Lower leg skin (tissue), 4 donors: Measurements from ENCODE around the gene RIC8A. TPM values are rescaled to one million over a fixed set of nuclear protein-coding genes. Genes with fewer than 3 reads are reported as not detected.

Source experiments
- DNase-seq, 2 donors: peaks; one replicate each; pipeline ENCODE4 v3.0.0-alpha.2; 2019; ENCODE audit warnings: low spot score in 2 of 2
- H3K4me3 ChIP-seq: fragments of 200-600 bp; sonication (generic); 2 replicates; pipeline ENCODE4 v1.5.1; 2017; ENCODE audit warnings: mild to moderate bottlenecking, low read depth; ENCODE audit not compliant: poor library complexity, severe bottlenecking
- POLR2A ChIP-seq, 2 donors: fragments of 450-650 bp; IDR thresholded peaks; one replicate each; pipeline ENCODE4 v1.6.1; 2016 to 2017; ENCODE audit warnings: antibody characterized with exemption in 2 of 2, mild to moderate bottlenecking in 1 of 2, moderate library complexity in 1 of 2
- WGBS, 2 donors: methylation state at CpG; one replicate each; pipeline ENCODE4 v1.1.5; 2018; 5-methylcytosine and 5-hydroxymethylcytosine counted together
- intact Hi-C: fragments of 100-400 bp; cut with DNase I; formaldehyde crosslinking; loops from one replicate; pipeline ENCODE4 v1.15.0; 2023; ENCODE audit warnings: low total_unique reads
- total RNA-seq, 4 donors: library from RNA; depleted of rRNA; stranded (reverse); fragments of >200 nt; gene quantifications; one replicate each; pipeline ENCODE4 v1.1.0, GENCODE V29; 2016
- TF ChIP-seq, protein P1 (sequence below), 3 donors: fragments of 450-650 bp; IDR thresholded peaks; one replicate each; pipeline ENCODE4 v1.5.1; 2016; ENCODE audit warnings: antibody characterized with exemption in 3 of 3, mild to moderate bottlenecking in 3 of 3, moderate library complexity in 2 of 3

The RIC8A gene
- total RNA-seq, 4 donors from 2014 or later: 58.0 to 91.2 (median 66.9) TPM

DNA sequence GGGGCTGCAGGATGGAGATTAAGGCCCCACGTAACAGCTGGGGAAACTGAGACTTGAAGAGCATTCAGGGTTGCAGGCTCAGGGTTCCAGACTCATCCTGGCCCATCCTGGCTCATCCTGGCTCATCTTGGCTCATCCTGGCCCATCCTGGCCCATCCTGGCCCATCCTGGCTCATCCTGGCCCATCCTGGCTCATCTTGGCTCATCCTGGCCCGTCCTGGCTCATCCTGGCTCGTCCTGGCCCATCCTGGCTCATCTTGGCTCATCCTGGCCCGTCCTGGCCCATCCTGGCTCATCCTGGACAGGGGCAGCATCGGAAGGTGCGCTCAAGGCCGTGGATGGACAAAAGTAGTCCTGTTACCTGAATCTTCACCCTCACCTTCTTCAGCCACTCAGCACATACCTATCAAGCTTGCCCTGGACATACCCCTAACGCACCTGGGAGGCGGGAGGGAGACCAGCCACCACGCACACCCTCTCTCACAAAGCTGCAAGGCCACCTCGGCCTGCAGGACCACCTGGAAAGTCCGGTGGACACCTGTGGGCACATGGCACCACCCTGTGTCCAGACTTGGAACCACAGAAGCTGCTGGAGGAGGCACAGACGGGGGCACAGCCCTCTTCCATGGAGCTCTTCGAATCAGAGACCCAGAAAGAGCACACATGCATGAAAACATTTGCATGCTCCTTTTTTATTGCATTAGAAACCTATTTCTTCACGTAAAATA lies 50.4 kb downstream of the RIC8A start:
- DNase-seq: no peak
- intact Hi-C loops: loop anchor here (10.0 kb wide), 1 partner anchor 97 kb away; no protein-coding TSS in a partner anchor
- TF ChIP-seq, protein P1, sequence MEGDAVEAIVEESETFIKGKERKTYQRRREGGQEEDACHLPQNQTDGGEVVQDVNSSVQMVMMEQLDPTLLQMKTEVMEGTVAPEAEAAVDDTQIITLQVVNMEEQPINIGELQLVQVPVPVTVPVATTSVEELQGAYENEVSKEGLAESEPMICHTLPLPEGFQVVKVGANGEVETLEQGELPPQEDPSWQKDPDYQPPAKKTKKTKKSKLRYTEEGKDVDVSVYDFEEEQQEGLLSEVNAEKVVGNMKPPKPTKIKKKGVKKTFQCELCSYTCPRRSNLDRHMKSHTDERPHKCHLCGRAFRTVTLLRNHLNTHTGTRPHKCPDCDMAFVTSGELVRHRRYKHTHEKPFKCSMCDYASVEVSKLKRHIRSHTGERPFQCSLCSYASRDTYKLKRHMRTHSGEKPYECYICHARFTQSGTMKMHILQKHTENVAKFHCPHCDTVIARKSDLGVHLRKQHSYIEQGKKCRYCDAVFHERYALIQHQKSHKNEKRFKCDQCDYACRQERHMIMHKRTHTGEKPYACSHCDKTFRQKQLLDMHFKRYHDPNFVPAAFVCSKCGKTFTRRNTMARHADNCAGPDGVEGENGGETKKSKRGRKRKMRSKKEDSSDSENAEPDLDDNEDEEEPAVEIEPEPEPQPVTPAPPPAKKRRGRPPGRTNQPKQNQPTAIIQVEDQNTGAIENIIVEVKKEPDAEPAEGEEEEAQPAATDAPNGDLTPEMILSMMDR (IDR thresholded peaks at IDR 0.05): no peak
- TF ChIP-seq POLR2A (IDR thresholded peaks at IDR 0.05): no peak
- WGBS, 2 donors: 75 to 80% methylated on average over 15 of the region's 15 CpGs
- no peak overlapping the region for H3K4me3 ChIP-seq

DNA sequence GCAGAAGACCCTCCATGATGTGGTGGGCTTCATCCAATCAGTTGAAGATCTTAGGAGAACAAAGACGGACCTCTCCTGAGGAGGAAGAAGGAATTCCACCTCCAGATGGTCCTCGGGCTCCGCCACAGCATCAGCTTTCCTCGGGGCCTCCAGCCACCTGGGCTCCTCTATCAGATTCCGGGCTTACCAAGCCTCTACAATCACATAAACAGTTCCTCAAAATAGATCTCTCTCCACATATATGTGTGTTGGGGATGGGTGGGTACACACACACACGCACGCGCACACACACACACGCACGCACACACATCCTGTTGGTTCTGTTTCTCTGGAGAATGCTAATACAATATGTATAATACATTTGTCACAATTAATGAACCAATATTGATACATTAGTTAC lies 51.9 kb downstream of the RIC8A start:
- no peak for TF ChIP-seq POLR2A (IDR thresholded peaks at IDR 0.05)
- TF ChIP-seq, protein P1 (IDR thresholded peaks at IDR 0.05): no peak
- H3K4me3 ChIP-seq: no peak overlapping the region
- 76 to 82% methylated on average over 10 of the region's 10 CpGs for WGBS, 2 donors
- intact Hi-C loops: loop anchor here (10.0 kb wide), 1 partner anchor 95 kb away; no protein-coding TSS in a partner anchor
- DNase-seq: no peak

DNA sequence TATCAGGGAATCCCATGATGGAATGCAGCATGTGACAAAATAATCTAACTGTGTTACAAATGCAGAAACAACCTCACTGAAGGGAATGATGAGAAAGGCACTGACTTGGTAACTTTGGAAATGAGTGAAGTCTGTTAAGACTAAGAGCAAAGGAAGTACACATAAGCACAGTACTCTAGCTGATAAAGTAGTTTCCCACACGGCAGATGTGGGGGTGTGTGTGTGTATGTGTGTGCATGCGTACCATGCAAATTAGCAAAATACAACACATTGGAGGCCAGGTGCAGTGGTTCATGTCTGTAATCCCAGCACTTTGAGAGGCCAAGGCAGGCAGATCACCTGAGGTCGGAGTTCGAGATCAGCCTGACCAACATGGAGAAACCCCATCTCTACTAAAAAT lies 54.1 kb downstream of the RIC8A start:
- TF ChIP-seq, protein P1 (IDR thresholded peaks at IDR 0.05): no peak
- no peak for TF ChIP-seq POLR2A (IDR thresholded peaks at IDR 0.05)
- H3K4me3 ChIP-seq: no peak overlapping the region
- intact Hi-C loops: no loop called here
- WGBS, 2 donors: 87 to 92% methylated on average over 4 of the region's 4 CpGs
- no peak for DNase-seq

Other genes starting within 250 kb of the RIC8A start
- gene SCGB1C1, start 14.6 kb upstream of the RIC8A start, total RNA-seq: not detected
- gene BET1L, start 309 bp upstream of the RIC8A start, total RNA-seq: 10 to 100 TPM; 25.5 to 33.3 (median 31.6) TPM
- 10 to 100 TPM; 12.6 to 18.4 (median 14.2) TPM for gene SIRT3, start 28.6 kb downstream of the RIC8A start, total RNA-seq
- gene PSMD13, start 29.3 kb downstream of the RIC8A start, total RNA-seq: 100 to 1,000 TPM in 1 of 4 donors, 10 to 100 TPM in 3; 65.1 to 115 (median 90.8) TPM
- gene NLRP6, start 70.7 kb downstream of the RIC8A start, total RNA-seq: under 1 TPM in 3 of 4 donors, not detected in 1; 0.25 to 0.32 (median 0.27) TPM
- 1 to 10 TPM; 4.0 to 7.7 (median 6.9) TPM for gene PGGHG, start 81.4 kb downstream of the RIC8A start, total RNA-seq
- gene IFITM5, start 91.8 kb downstream of the RIC8A start, total RNA-seq: not detected
- 10 to 100 TPM; 22.2 to 99.4 (median 52.9) TPM for gene IFITM2, start 100.1 kb downstream of the RIC8A start, total RNA-seq
- gene IFITM1, start 106.3 kb downstream of the RIC8A start, total RNA-seq: 100 to 1,000 TPM in 1 of 4 donors, 10 to 100 TPM in 3; 44.2 to 114 (median 65.4) TPM
- 100 to 1,000 TPM in 1 of 4 donors, 10 to 100 TPM in 3; 39.6 to 124 (median 84.2) TPM for gene IFITM3, start 113.2 kb downstream of the RIC8A start, total RNA-seq
- gene B4GALNT4, start 161.8 kb downstream of the RIC8A start, total RNA-seq: 10 to 100 TPM in 1 of 4 donors, 1 to 10 TPM in 3; 1.8 to 20.0 (median 5.0) TPM
- 100 to 1,000 TPM; 612 to 880 (median 754) TPM for gene PKP3, start 186.5 kb downstream of the RIC8A start, total RNA-seq
- gene SIGIRR, start 207.3 kb downstream of the RIC8A start, total RNA-seq: 10 to 100 TPM; 15.1 to 23.2 (median 19.0) TPM
- 100 to 1,000 TPM in 2 of 4 donors, 10 to 100 TPM in 2; 55.7 to 116 (median 92.1) TPM for gene ANO9, start 234.3 kb downstream of the RIC8A start, total RNA-seq
- 100 to 1,000 TPM in 1 of 4 donors, 10 to 100 TPM in 3; 35.0 to 108 (median 38.7) TPM for gene PTDSS2, start 242.6 kb downstream of the RIC8A start, total RNA-seq